Heart left ventricle (tissue), 13 donors: ENCODE results near the gene SRCIN1.

Experiments
- CTCF ChIP-seq, 12 donors: fragments of 200-600 bp; sonication (generic) in 4 of 12; IDR thresholded peaks; one replicate each; pipeline versions ENCODE4 v1.5.0 to v1.8.0; 2018 to 2022; ENCODE audit warnings: antibody characterized with exemption in 12 of 12, mild to moderate bottlenecking in 5 of 12
- POLR2A ChIP-seq, 2 donors: fragments of 450-650 bp; IDR thresholded peaks; one replicate each; pipeline ENCODE4 v1.6.1; 2017; ENCODE audit warnings: antibody characterized with exemption in 2 of 2, mild to moderate bottlenecking in 2 of 2, moderate library complexity in 2 of 2
- donor health status: ischemic (EF 13 %, LVEDD 7.1; RV severe dilation, severe dysfunction).
- donor health status: DM: no; HTN: yes; CAD: no.
- donor health status: DM: no; HTN: no; CAD: no.
- donor health status: ischemic (EF 25% LVEDD 6.9; RV normal size, moderate dysfunction).
- donor health status: ischemic (EF 25% LVEDD 5.7; RV mildly dilated, moderate dysfunction).
- donor health status: ischemic (EF 35%, LVEDD 5.7; RV mildly dilated, moderate dysfunction).
- donor health status: nonischemic (EF 11% LVEDD 7.7; RV severe dilation, severe dysfunction).
- donor health status: DM: yes; HTN: yes; CAD: no.
- donor health status: PGD.
- donor health status: ischemic (EF 29% LVEDD 5.4; RV normal size, mild dysfunction).
- donor health status: nonischemic (EF 23%, LVEDD 6.1; RV moderate dilation, normal function).

- TF ChIP-seq CTCF (IDR thresholded peaks at IDR 0.05) (no peak), POLR2A (IDR thresholded peaks at IDR 0.05) (no peak)
Observed at GRCh38 chr17:38571833-38572668, 33.7 kb downstream of the SRCIN1 start.
